8988T (cell line): ENCODE data around the gene TNNT2.

ENCODE experiments used
- DNase-seq: peaks from one replicate; pipeline ENCODE4 v3.0.0; 2011

TNNT2 gene

DNA sequence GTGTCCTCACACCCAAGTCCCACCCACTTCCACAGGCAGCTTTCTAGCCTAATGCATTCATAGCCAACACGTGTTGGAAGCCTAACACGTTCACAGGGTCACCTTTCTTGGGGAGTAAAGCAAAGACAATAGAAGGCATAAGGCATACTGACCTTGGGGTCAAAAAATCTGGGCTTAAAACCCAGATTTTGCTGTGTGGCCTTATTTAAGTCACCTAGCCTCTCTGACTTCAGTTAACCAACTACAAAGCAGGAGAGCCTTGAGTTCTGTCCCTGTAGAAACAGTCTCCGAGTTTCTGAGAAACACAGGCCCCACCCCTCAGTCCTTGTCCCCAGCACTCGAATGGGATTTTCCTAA, 1.4 kb downstream of the TNNT2 start:
- no peak for DNase-seq

DNA sequence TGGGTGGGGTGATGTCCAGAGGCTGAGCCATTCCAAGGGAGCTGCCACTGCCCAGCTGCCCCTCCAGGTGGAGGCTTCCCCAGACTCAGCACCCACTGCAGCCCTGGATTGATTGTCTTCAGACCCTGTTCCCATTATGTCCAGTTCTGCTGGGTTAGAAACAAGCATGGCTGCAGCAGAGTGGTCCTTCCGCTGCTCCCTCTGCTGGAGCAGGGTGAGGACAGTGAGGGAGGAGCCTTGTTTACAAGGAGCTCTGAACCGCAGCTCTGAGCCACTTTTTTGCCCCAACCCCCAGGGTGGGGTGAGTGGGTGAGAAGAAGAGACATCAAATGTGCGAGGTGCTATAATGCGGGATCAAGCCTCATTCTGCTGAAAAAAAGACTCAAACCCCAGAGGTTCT, 2.3 kb downstream of the TNNT2 start:
- DNase-seq, result no peak

DNA sequence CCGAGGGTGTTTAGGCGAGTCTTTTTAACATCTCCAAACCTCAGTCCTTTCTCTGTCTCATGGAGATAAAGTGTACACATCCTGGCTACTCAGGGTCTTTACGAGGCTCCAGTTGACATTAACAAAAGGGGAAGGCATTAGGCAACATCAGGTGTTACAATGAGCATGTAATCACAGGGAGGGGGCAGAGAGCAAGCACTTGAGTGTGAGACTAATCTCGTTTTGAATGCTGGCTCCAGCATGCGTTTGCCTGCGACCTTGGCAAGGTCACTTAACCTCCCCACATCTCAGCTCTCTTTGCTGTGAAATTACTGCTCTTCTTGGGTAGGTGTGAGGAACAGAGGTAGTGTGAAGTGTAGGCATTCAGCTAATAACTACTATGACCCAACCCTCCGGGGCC, 3.1 kb downstream of the TNNT2 start:
- no peak for DNase-seq

DNA sequence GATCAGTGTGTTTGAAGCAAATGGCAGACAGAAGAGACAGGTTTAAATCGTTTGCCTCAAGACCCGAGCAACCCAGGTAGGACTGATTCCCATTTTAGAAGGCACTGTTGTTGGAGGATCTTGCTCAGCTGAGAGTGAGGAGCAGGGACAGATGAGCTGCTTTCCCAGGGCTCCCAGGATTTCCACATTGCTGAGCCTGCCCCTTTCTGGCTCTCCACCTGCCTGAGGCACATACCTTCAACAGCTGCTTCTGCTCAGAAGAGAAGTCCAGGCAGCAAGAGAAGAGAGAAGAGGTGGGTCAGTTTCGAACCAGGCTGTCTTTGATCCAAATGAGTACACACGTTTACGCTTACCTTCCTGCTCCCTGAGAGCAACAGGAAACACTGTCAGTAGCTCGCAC, 5.7 kb downstream of the TNNT2 start:
- no peak for DNase-seq

DNA sequence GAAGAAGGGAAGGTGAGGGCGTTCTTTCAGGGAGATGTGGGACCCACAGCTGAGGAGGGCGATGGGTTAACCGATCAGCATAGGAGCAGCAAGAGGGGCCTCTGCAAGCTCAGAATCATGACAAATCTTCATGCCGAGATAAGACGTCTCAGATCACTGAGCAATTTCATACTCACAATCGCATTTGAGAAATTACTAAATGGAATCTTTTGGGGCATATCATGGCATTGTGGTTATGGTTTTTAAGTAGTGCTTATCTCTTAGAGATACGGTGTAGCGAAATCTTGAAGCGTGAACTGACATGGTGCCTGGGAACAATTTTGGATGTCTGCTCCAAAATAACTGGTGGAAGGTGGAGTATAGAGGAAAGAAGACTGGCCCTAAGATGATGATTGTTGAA, 6.2 kb downstream of the TNNT2 start:
- DNase-seq, result no peak

DNA sequence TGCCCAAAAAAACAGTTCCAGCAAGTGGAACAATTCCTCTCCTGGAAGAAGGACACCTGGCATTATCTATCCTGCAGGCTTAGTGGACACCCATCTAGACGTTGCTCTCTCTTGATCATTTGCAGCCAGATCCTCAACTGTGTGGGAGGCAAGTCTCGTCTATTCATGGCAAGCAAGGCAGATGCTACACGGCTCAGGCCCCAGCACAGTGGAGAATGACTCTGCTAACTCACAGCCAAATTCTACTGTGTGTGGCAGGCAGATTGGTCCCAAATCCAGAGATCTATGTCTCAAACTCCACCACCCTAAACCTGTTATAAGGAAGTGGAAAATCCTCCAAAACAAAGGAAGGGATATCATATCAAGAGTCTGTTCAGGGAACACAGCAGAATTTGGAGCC, 7.0 kb downstream of the TNNT2 start:
- DNase-seq, result no peak

DNA sequence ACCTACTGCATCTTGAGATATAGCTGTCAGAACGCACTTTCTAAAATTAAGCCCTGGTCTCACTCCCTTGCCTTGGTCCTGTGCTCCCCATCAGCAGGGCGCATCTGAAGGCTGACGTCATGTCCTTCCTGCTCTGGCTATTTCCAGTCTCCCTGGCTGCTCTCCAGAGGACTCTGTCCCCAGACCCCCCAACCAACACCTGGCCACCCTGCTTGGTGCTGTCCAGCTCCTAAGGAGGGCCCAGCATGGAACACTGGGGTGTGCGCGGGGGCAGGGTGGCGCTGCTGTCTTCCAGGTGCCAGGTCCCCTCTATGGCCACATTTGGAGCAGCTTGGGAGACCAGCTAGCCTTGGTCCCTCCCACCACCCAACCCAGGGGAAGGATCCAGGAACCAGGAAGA, 8.3 kb downstream of the TNNT2 start:
- DNase-seq, result no peak

DNA sequence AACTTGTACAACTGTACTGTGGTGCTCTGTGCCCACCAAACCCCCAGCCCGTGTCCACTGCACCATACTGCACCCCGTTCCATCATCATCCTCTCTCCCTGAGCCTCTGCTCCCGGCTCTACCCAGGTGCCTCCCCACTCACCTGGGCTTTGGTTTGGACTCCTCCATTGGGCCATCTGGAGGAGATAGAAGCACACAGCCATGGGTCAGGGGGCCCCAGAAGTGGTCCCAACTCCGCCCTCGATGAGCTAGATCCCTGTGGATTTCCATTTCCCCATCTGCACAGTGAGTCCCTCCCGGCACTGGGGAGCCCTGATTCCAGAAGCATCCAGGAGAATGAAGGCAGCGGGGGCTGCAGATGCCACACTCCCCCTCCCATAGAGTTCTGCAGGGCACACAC, 10.8 kb downstream of the TNNT2 start:
- no peak for DNase-seq

DNA sequence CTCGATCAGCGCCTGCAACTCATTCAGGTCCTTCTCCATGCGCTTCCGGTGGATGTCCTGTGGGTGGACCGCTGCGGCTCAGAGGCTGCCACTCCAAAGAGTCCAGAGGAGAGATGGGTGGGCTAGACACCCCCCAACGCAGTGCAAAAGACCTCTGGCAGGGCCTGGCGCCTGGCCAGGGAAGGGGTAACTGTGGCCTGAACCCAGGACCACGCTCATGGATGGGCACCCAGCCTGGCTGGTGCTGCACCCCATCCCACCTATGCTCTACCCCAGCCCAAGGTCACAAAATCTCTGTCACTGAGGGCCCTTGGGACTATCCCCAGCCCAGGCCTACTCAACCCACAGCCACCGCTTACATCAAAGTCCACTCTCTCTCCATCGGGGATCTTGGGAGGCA, 12.2 kb downstream of the TNNT2 start:
- no peak for DNase-seq

DNA sequence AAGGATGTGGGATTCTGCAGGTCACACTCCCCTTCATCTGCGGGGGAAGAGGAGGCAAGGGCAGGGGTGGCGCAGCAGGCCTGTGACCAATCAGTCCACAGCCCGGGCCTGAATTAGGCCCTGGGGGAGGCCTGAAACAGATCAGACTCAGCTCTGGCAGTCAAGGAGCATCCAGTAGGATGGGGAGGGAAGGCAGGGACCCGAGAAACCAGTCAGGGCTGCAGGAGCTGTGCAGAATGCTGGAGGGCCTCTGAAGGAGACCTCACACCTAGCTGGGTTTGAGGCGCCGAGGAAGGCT, 12.7 kb downstream of the TNNT2 start:
- no peak for DNase-seq

DNA sequence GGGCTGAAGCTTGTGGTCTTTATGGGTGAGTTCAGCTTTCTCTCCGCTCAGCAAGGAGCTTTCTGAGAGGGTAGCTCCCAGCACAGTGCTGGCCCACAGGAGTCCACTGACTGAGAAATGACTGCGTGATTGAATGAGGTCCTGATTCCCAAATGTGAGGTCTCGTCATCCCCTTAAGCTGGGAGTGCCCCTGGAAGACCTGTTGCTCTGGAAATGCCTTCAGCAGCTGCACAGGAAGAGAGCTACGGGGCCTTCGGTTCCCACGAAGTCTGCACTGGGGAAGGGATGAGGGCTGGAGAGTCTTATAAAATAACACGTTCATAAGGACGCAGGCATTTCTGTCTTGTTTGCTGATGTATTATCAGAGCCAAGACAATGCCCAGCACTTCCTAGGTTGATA, 14.0 kb downstream of the TNNT2 start:
- no peak for DNase-seq

DNA sequence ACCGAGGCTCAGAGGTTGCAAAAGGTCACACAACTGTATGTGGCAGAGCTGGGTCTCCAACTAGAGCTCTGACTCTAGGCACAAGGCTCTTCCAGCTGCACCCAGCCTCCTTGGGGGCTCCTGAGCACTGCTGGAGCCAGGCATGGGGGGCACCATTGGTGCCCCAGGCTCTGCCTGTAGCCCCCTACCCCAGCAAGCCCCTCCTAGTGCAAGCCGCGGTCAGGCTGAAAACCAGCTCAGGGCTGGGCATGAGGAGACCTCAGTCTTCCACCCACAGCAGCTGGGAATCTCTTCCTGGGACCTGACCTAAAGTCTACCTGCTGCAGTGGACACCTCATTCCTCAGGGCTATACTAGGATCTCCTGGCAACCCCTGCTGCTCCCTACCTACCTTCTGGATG, 14.6 kb downstream of the TNNT2 start:
- no peak for DNase-seq

DNA sequence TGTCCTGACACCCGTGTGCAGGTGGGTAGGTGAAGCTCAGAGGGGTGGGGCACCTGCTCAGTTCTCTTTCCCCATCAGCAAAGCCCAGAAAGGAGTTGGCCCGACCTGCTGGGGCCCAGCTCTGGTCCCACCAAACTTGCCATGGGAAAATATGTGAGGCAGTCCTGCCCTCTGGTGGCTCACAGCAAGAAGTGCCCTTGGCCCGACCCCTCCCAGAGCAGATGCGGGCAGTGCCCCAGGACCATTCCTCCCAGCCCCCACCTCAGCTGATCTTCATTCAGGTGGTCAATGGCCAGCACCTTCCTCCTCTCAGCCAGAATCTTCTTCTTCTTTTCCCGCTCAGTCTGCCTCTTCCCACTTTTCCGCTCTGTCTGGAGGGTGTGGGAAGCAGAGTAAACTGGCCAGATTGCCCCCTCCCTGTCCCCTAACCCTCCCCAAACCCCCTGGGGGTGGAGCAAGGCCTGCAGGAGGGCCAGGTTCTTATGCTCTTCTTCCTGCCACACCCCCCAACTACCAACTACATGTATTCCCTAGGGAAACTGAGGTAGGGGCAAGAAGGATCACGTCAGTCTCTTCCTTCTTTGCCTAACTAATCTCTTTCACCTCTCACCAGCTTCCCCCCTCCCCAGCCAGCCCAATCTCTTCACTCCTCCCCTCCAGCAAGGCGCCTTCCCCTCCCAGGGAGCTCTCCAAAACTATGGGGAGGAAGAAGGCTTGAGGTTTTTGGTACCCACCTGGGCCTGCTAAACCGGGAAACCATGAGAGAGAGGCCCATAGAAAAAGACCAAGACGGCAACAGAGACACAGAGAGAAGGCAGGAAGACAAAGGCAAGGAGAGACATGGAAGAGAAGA, 15.6 kb downstream of the TNNT2 start:
- peak; percentile 94 for DNase-seq

DNA sequence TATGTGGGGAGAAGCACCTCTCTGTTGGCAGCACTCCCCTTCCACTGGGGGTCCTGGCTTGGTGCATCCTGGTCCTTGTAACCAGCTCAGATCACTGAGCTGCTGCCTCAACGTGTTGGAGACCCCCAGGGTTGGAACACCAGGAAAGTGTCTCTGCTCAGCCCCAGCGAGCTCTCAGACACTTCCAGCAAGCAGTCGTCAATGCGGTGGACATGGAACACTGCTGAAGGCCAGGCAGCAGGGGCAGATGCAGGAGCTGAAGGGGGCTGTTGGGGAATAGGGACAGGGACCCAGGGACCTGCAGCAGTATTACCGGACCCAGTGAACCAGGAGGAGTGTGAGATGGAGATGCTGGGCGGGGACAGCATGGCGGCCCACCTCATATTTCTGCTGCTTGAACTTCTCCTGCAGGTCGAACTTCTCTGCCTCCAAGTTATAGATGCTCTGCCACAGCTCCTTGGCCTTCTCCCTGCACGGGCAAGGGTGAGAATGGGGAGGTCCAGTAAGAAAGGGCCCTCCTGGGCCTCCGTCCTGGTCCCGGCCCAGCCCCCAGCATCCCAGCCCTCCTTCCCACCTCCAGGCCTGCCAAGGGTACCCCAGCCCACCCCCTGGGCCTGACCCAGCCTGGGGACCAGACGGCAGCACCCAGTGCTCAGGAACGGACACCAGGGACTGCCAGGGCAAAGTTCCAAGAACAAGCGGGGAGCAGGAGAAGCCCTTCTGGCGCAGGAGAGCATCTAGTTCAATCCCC, 16.4 kb downstream of the TNNT2 start:
- DNase-seq, result no peak

DNA sequence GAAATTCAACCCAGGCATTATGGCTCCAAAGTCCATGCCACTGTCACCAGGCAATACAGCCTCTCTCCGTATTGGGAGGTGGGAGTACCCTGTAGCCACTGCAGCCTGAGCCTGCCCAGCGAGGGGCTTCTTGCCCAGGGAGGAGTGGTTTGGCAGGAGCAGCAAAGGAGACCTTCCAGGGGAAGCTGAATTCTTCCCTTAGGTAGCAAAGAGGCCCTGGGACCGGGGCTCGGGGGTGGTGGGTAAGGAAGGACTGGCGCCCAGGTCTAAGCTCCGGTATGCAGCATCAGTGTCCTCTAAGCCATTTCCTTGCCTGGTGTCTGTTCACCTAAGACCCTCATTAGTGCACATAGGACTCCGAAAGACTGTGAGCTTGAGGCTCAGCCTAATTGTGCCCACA, 17.0 kb downstream of the TNNT2 start:
- no peak for DNase-seq

DNA sequence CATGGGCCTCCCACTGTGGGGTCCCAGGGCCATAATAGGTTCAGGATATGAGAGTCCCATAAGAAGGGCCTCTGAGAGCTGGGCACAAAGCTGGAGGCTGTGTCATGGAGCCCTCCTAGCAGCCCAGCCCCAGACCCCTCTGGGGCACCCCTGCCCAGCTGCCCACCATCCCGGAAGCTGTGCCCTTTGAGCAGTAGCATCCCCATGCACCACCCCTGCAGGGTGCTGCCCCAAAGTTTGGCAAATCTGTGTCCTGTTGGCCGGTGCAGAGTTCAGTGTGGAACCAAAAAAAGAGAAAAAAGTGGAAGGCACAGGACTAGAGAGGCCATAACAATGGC, 17.6 kb downstream of the TNNT2 start:
- no peak for DNase-seq

DNA sequence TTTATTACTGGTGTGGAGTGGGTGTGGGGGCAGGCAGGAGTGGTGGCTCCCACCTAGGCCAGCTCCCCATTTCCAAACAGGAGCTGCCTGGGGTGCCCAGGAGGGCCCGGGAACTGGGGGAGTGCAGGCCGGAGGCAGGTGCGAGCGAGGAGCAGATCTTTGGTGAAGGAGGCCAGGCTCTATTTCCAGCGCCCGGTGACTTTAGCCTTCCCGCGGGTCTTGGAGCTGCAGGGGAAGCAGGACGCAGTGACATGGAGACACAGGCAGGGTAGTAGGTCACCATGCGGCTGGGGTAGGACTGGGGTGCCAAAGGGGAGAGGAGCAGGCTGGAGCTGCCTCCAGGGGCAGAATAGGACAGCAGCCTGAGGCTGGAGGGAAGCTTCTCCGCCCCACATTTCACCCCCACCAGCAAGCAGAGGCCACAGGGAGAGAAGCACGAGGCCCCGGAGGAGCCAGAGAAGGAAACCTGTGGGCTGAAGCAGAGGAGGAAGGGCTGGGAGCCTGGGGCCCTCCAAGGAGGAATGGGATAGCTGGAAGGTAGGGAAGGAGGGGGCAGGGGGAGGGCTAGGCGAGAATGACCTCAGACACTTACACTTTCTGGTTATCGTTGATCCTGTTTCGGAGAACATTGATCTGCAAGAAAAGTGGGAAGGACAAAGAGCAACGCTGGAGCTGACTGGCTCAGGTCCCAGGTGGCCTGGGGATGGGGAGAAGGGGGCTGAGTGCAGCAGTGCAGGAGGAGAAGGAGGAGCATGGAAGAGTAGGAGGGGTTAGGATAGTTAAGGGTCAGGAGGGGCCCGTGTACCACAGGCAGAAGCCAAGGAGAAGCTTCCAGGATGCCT, 18.2 kb downstream of the TNNT2 start:
- no peak for DNase-seq

DNA sequence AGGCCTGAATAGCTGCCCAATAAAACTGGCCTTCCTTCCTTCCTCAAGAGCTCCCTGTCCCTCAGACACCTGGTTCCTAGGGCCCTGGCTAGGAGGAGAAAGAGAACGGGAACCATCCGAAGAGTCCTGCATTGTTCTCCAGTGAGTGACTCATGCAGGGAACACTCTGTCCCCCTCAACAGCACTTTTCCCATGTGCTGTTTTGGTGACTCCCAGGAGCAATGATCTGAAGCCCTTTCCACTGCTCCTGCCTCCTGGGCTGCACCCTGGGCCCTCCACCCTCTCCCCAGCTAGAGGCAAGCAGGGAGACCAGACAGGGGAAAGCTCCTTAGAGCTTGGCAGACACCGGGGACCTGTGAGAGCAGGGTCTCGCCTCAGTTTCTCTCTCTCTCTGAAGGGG, 18.9 kb downstream of the TNNT2 start:
- DNase-seq, result no peak

DNA sequence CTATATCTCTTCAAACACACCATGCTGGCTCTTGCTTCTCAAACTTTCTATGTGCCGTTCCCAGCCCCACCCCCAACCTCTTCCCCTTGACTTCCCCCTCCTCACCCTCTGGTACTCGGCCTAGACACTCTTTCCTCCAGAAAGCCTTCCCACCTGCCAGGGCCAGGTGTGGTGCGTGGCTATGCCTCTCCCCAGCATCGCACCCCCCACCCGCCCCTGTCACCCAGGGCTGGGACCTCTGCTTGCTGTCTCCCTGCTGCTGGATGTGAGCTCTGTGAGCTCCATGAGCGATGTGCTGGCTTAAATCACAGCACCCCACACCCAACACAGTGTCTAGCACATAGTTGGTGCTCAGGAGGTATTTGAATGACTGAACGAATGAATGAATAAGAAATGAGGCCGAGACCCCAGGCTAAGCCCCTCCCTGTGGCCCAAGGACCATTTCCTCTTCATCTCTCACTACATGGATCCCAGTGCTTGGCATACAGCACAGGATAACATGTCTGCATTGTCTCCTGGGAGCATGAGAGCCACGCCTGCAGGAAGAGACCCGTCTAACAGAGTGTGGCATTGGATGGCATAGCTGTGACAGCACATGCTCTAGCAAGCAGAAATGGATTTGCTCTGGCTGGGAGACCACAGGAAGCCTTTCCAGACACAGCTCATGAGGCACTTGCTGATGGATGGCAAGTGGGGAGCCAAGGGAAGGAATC, 19.7 kb downstream of the TNNT2 start:
- no peak for DNase-seq

DNA sequence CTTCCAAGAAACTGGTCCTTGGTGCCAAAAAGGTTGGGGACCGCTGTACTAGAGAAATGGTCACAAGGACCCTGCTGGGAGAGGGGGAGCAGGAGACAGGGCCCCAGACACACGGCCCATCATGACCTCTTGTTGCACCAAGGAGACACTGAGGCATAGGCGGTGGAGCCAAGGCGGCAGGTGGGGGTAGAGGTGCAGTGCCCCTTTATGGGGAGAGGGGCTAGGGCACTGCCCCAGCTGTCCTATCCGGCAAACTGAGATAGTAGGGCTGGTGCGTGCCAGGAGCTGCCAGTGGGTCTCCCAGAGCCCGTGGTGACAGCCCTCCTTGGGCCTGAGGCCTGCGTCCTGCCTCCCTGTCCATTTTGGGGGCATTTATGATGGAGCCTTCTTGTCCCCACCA, 20.3 kb downstream of the TNNT2 start:
- DNase-seq, result no peak

DNA sequence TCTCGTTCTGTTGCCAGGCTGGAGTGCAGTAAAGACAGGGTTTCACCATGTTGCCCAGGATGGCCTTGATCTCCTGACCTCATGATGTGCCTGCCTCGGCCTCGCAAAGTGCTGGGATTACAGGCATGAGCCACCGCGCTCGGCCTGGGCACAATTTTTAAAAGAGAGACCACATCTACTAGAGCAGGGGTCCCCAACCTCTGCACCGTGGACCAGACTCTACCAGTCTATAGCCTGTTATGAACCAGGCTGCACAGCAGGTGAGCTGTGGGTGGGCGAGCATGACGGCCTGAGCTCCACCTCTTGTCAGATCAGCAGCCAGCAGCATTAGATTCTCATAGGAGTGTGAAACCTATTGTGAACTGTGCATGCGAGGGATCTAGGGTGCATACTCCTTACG, 20.8 kb downstream of the TNNT2 start:
- DNase-seq, result no peak

DNA sequence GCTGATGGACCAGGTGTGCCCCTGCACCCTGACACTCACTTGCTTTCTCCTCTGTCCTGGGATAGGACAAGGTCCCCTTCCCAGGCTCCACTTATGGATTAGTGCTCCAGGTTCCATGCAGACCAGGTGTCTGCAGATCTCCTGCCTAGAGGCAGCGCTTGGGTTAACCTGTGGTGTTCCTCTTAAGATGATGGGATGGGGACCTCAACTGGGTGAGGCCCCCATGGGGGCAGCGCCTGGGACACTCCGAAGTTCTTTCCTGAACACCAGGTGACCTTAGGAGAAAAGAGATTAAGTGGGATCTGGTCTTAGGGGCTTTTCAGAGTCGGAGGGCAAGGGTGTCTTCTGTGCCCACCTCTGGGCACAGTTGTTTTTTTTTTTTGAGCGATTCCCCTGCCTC, 21.2 kb downstream of the TNNT2 start:
- DNase-seq, result no peak

DNA sequence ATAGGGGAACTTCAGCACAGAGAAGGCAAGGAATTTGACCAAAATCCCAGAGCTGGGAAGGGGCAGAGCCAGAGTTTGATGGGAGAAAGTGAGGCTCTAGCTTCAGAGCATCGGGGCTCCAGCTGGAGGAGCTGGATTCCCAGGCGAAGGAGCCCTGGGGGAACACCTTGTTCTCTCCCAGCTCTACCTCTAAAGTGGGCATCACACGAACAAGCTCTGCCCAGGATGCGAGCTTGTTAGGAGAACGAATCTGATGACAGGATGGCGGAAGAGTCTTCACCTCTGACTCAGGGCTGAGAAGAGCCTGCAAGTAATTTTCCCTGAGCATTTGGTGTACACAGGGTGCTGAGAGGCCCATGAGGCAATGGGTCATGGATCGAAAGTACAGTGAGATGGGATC, 22.0 kb downstream of the TNNT2 start:
- DNase-seq, result no peak

DNA sequence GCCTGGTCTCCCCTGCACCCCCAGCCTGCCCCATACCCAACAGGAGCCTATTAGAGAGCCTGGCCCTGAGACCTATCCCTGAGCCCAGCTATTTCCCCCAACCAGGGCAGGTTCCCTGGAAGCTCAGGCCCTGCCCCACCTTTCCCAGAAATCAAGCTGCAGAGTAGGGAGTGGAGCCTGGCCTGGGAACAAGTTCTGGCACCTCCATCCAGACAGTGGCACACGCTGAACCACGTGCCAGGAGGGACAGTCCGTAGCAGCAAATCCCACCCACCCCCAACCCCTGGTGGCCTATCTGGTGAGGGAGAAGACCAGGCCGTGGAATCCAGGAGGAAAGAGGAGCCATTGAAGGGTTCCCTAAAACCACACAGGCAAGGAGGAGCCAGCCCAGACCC, 22.6 kb downstream of the TNNT2 start:
- no peak for DNase-seq
